NCI-H2171 treated with DMSO at 0.1 percent for 48 hours (cell line): ENCODE data around the gene TIMM17A.
A peak's percentile ranks its signal among the peaks of the same experiment; 100 is the strongest.
"Not testable (repeated sequence)": the region's sequence is repeated elsewhere in the genome, so short reads cannot be mapped to it uniquely, and the experiment has no call there.

ENCODE experiments used
- DNase-seq: peaks from one replicate; lab custom pipeline; 2025; lab: John Stamatoyannopoulos, UW

TIMM17A gene

GRCh38 chr1:202016022-202016810, 60.9 kb downstream of the TIMM17A start:
- DNase-seq: peak; percentile 56

GRCh38 chr1:202016811-202017748, 61.8 kb downstream of the TIMM17A start:
- no peak for DNase-seq

- peak; percentile 29 for DNase-seq
These were observed 62.6 kb downstream of the TIMM17A start for GRCh38 chr1:202017749-202018467.

- DNase-seq: peak; percentile 94
These were observed 63.3 kb downstream of the TIMM17A start for GRCh38 chr1:202018468-202019234.

GRCh38 chr1:202019235-202019558, 63.9 kb downstream of the TIMM17A start:
- not testable (repeated sequence) for DNase-seq
